HL-60 (cell line): ENCODE measurements around the gene FBXO42.

ENCODE experiments used
- DNase-seq, 2 experiments: peaks; one replicate each; pipeline ENCODE4 v3.0.0-alpha.2; 2010 to 2020; ENCODE audit warnings: low read depth in 1 of 2, low spot score in 1 of 2
- H3K27ac ChIP-seq: fragments of 250-450 bp; sonication (Bioruptor Pico); replicated peaks from 2 replicates; pipeline ENCODE4 v1.5.1; 2020; ENCODE audit warnings: mild to moderate bottlenecking, moderate library complexity
- H3K27me3 ChIP-seq: fragments of 250-450 bp; sonication (Bioruptor Pico); 2 replicates; pipeline ENCODE4 v1.5.1; 2021; ENCODE audit warnings: mild to moderate bottlenecking, moderate library complexity; ENCODE audit not compliant: insufficient read depth, poor library complexity, severe bottlenecking
- H3K4me3 ChIP-seq: replicated peaks from 2 replicates; pipeline ENCODE4 v1.5.1; 2011; ENCODE audit warnings: mild to moderate bottlenecking, control low read depth, low read length; ENCODE audit not compliant: insufficient read depth
- CTCF ChIP-seq: IDR thresholded peaks from one replicate; pipeline ENCODE4 v1.5.1; 2011; ENCODE audit warnings: low read length, control low read depth, inconsistent platforms; ENCODE audit not compliant: insufficient read depth
- GABPA ChIP-seq: IDR thresholded peaks from 2 replicates; pipeline ENCODE4 v1.6.1; 2012; ENCODE audit warnings: low read depth
- POLR2AphosphoS5 ChIP-seq: IDR thresholded peaks from 2 replicates; pipeline ENCODE4 v1.6.1; 2012; ENCODE audit warnings: low read depth
- REST ChIP-seq: IDR thresholded peaks from 2 replicates; pipeline ENCODE4 v1.6.1; 2012; ENCODE audit warnings: low read depth; ENCODE audit not compliant: insufficient replicate concordance
- SPI1 ChIP-seq: IDR thresholded peaks from 2 replicates; pipeline ENCODE4 v1.6.1; 2012; ENCODE audit warnings: low read depth, mild to moderate bottlenecking, borderline replicate concordance

FBXO42 gene

GRCh38 chr1:16293538-16293937 is 58.7 kb downstream of the FBXO42 start:
- Histone ChIP-seq H3K4me3 (no peak overlapping the region), H3K27ac (peak overlapping the region; percentile 39; the same call in 1 of the 2 replicates), H3K27me3 (no peaks in the 10 kb centered on the region)
- TF ChIP-seq SPI1 = no peak
- no peak for TF ChIP-seq CTCF
- TF ChIP-seq GABPA = no peak
- TF ChIP-seq POLR2AphosphoS5 = no peak
- TF ChIP-seq REST = no peak
- peak in 1 of 2 experiments; percentile 44 for DNase-seq

DNA sequence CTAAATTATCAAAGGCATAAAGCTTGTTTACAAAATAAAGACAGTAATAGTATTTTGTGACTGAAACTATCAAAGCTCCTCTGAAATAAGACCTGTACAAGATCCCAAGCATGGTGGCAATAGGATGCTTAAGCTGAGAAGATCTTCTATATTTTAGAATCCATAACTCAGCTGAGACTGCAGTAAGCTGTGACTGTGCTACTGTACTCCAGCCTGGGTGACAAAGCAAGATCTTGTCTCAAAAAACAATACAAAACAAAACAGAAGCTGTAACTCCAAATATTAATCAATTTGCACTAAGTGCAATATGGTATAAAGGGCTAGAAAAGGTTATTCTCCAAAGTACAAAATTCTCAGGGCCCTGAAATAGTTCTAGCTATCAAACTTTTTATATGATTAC is 59.5 kb downstream of the FBXO42 start:
- Histone ChIP-seq H3K27me3 (no peaks in the 10 kb centered on the region), H3K4me3 (no peak overlapping the region), H3K27ac (no peak overlapping the region)
- no peak for DNase-seq
- no peak for TF ChIP-seq REST
- no peak for TF ChIP-seq SPI1
- no peak for TF ChIP-seq CTCF
- no peak for TF ChIP-seq GABPA
- TF ChIP-seq POLR2AphosphoS5 = no peak

DNA sequence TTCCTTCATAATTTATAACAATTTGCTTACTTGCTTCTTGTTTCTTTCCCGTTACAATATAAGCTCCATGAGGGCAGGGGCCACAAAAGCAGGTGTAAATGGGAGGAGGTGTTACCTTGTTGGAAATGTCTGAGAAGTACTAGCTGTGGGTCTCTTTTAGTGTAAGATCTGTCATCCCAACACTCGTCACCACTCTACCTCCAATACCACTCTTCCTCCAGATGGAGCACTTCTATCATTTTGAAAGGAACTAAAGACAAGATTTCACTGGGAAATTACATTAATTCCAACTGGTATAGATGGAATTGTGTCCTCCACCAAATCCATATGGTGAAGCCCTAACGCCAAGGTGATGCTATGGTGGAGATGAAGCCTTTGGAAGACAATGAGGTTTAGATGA is 62.3 kb downstream of the FBXO42 start:
- no peak for TF ChIP-seq REST
- H3K27ac ChIP-seq = no peak overlapping the region
- no peak for DNase-seq
- H3K27me3 ChIP-seq = no peaks in the 10 kb centered on the region
- H3K4me3 ChIP-seq = no peak overlapping the region

- no peak for DNase-seq
- no peak for TF ChIP-seq POLR2AphosphoS5
- TF ChIP-seq GABPA = no peak
- no peak for TF ChIP-seq CTCF
- no peak for TF ChIP-seq SPI1
- no peak for TF ChIP-seq REST
- Histone ChIP-seq H3K4me3 (no peak overlapping the region), H3K27ac (no peak overlapping the region), H3K27me3 (no peaks in the 10 kb centered on the region)
Measured at GRCh38 chr1:16286122-16286521, 66.2 kb downstream of the FBXO42 start.
